SU-DHL-6 (cell line): ENCODE results near the gene CLEC5A.
"Not testable (repeated sequence)": the region's sequence is repeated elsewhere in the genome, so short reads cannot be mapped to it uniquely, and the experiment has no call there.

Experiments
- H2AFZ ChIP-seq: fragments of 200-600 bp; sonication (generic); 2 replicates; pipeline ENCODE4 v1.6.1; 2014; ENCODE audit warnings: low read depth, mild to moderate bottlenecking, moderate library complexity, mixed read lengths, antibody characterized with exemption, low read length; ENCODE audit not compliant: severe bottlenecking
- H3F3A ChIP-seq: fragments of 200-600 bp; shearing (Covaris generic); 2 replicates; pipeline ENCODE4 v1.6.0; 2016; ENCODE audit warnings: antibody characterized with exemption, mild to moderate bottlenecking; ENCODE audit not compliant: insufficient read depth
- H3K27ac ChIP-seq: fragments of 200-600 bp; sonication (generic); 2 replicates; pipeline ENCODE4 v1.5.1; 2016; ENCODE audit warnings: low read depth, mild to moderate bottlenecking, low read length, moderate library complexity, mixed read lengths
- H3K27me3 ChIP-seq: fragments of 200-600 bp; sonication (generic), shearing (Covaris generic); 2 replicates; pipeline ENCODE4 v1.6.0; 2014; ENCODE audit warnings: mild to moderate bottlenecking, low read length
- H3K36me3 ChIP-seq: fragments of 200-600 bp; sonication (generic); 2 replicates; pipeline ENCODE4 v1.6.1; 2014; ENCODE audit warnings: mild to moderate bottlenecking, low read length, mixed read lengths
- H3K4me2 ChIP-seq: fragments of 300-600, 200-600 bp; shearing (Covaris generic), sonication (generic); 2 replicates; pipeline ENCODE4 v1.6.0; 2014; ENCODE audit warnings: low read length, low read depth, mild to moderate bottlenecking; ENCODE audit not compliant: poor library complexity, severe bottlenecking
- H3K4me3 ChIP-seq: fragments of 200-600 bp; sonication (generic); 2 replicates; pipeline ENCODE4 v1.5.1; 2014; ENCODE audit warnings: antibody characterized with exemption, low read length, mild to moderate bottlenecking, mixed read lengths; ENCODE audit not compliant: insufficient read depth, poor library complexity, severe bottlenecking
- H3K79me2 ChIP-seq: fragments of 200-600 bp; sonication (generic); 2 replicates; pipeline ENCODE4 v1.6.1; 2014; ENCODE audit warnings: mild to moderate bottlenecking, low read length, moderate library complexity; ENCODE audit not compliant: insufficient read depth
- H3K9ac ChIP-seq: fragments of 200-600 bp; sonication (generic); 2 replicates; pipeline ENCODE4 v1.7.0; 2014; ENCODE audit warnings: mild to moderate bottlenecking, low read length
- H3K9me2 ChIP-seq: fragments of 200-600 bp; sonication (generic); replicated peaks from 2 replicates; pipeline ENCODE4 v1.6.1; 2014; ENCODE audit warnings: low read length; ENCODE audit not compliant: insufficient read depth
- H3K9me3 ChIP-seq: fragments of 200-600 bp; sonication (generic); 2 replicates; pipeline ENCODE4 v1.6.1; 2014; ENCODE audit warnings: low read length, mixed read lengths; ENCODE audit not compliant: insufficient read depth
- H4K20me1 ChIP-seq: fragments of 200-600 bp; sonication (generic); 2 replicates; pipeline ENCODE4 v1.6.1; 2014; ENCODE audit warnings: low read depth, mild to moderate bottlenecking, antibody characterized with exemption, low read length, moderate library complexity, mixed read lengths
- EZH2phosphoT487 ChIP-seq: fragments of 200-600 bp; sonication (generic), shearing (Covaris generic); conservative IDR thresholded peaks from 2 replicates; pipeline ENCODE4 v1.6.1; 2018; ENCODE audit warnings: mild to moderate bottlenecking, antibody characterized with exemption, low read length, moderate library complexity, mixed read lengths
- TF ChIP-seq, protein P1 (sequence below): fragments of 200-600 bp; sonication (generic); IDR thresholded peaks from one replicate; pipeline ENCODE4 v1.5.1; 2017; ENCODE audit warnings: antibody characterized with exemption, mild to moderate bottlenecking, low read length, moderate library complexity; ENCODE audit not compliant: insufficient read depth, poor library complexity, severe bottlenecking

CLEC5A gene

GRCh38 chr7:141986923-141987322 is 40.1 kb upstream of the CLEC5A start:
- Histone ChIP-seq H3K4me3 (no peak overlapping the region), H3K27me3 (no peaks in the 10 kb centered on the region), H3K9me2 (no peaks in the 10 kb centered on the region), H2AFZ (no peak overlapping the region), H3K79me2 (no peaks in the 10 kb centered on the region), H4K20me1 (no peaks in the 10 kb centered on the region), H3F3A (no peaks in the 10 kb centered on the region), H3K36me3 (no peaks in the 10 kb centered on the region), H3K9ac (no peak overlapping the region), H3K9me3 (no peaks in the 10 kb centered on the region), H3K4me2 (no peak overlapping the region), H3K27ac (no peak overlapping the region)
- TF ChIP-seq EZH2phosphoT487 = no peak
- TF ChIP-seq, protein P1, sequence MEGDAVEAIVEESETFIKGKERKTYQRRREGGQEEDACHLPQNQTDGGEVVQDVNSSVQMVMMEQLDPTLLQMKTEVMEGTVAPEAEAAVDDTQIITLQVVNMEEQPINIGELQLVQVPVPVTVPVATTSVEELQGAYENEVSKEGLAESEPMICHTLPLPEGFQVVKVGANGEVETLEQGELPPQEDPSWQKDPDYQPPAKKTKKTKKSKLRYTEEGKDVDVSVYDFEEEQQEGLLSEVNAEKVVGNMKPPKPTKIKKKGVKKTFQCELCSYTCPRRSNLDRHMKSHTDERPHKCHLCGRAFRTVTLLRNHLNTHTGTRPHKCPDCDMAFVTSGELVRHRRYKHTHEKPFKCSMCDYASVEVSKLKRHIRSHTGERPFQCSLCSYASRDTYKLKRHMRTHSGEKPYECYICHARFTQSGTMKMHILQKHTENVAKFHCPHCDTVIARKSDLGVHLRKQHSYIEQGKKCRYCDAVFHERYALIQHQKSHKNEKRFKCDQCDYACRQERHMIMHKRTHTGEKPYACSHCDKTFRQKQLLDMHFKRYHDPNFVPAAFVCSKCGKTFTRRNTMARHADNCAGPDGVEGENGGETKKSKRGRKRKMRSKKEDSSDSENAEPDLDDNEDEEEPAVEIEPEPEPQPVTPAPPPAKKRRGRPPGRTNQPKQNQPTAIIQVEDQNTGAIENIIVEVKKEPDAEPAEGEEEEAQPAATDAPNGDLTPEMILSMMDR = no peak

- H3K36me3 ChIP-seq, H3K9me3 ChIP-seq, H3K4me2 ChIP-seq, H3K9ac ChIP-seq, H3K27ac ChIP-seq, H3F3A ChIP-seq, H3K4me3 ChIP-seq, H3K79me2 ChIP-seq, H2AFZ ChIP-seq, H3K27me3 ChIP-seq, H4K20me1 ChIP-seq, H3K9me2 ChIP-seq: not testable (repeated sequence)
These were observed 39.2 kb upstream of the CLEC5A start for GRCh38 chr7:141985926-141986325.

GRCh38 chr7:141979568-141979967 is 32.8 kb upstream of the CLEC5A start:
- Histone ChIP-seq H3K9me2 (no peaks in the 10 kb centered on the region), H3K9me3 (no peaks in the 10 kb centered on the region), H3K4me3 (no peak overlapping the region), H3K36me3 (no peaks in the 10 kb centered on the region), H3K4me2 (no peak overlapping the region), H4K20me1 (no peaks in the 10 kb centered on the region), H3F3A (no peaks in the 10 kb centered on the region), H3K79me2 (no peaks in the 10 kb centered on the region), H3K27me3 (no peaks in the 10 kb centered on the region), H2AFZ (no peak overlapping the region), H3K9ac (no peak overlapping the region), H3K27ac (no peak overlapping the region)
- TF ChIP-seq EZH2phosphoT487 = no peak
- TF ChIP-seq, protein P1 = no peak

DNA sequence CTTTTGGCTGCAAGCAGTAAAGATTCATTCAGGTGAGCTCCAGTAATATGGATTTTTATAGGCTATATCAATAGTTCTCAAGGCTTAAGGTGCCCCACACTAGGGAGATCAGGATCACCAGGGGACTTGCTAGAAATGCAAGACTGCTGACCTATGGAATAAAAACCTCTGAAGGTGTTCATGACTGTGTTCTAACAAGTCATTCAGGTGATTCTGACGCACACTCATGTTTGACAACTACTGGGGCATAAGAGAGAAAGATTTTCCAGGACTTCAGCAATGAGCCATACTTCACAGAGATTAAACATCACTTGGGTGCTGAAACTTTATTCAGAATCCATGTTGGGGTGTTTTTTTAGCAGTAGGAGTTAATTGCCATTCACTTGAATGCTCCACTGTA is 31.6 kb upstream of the CLEC5A start:
- Histone ChIP-seq H3K79me2 (no peaks in the 10 kb centered on the region), H4K20me1 (no peaks in the 10 kb centered on the region), H3K27me3 (no peaks in the 10 kb centered on the region), H2AFZ (no peak overlapping the region), H3K36me3 (no peaks in the 10 kb centered on the region), H3K9ac (no peak overlapping the region), H3K9me2 (no peaks in the 10 kb centered on the region), H3K9me3 (no peaks in the 10 kb centered on the region), H3K4me3 (no peak overlapping the region), H3K27ac (no peak overlapping the region), H3K4me2 (no peak overlapping the region), H3F3A (no peaks in the 10 kb centered on the region)
- TF ChIP-seq, protein P1 = no peak
- no peak for TF ChIP-seq EZH2phosphoT487
